ENCODE results near the gene RFC5. TPM values are rescaled to one million over a fixed set of nuclear protein-coding genes. Genes with fewer than 3 reads are reported as not detected.

Gene RFC5
- total and polyA plus RNA-seq, 10 of the 15 experiments (the other 5 are each of a cell fraction or from before 2014, with no cell fraction given), result 30.9 to 73.3 (median 53.5) TPM

- ChIA-PET RAD21 (ENCODE audit: unreplicated experiment) (no interaction called here), CTCF (no interaction called here), SMC1A (ENCODE audit: uncharacterized antibody, unreplicated experiment) (no interaction called here), POLR2A (no interaction called here)
- no peak for ATAC-seq
- Histone ChIP-seq H3K9ac (ENCODE audit: control insufficient read depth, insufficient read depth, low read length) (no peak overlapping the region), H3K9me3 (replicated peaks; ENCODE audit: control insufficient read depth, insufficient read depth, low read length) (no peaks in the 10 kb centered on the region), H3K79me2 (ENCODE audit: control insufficient read depth, insufficient read depth, low read length) (no peaks in the 10 kb centered on the region), H2AFZ (ENCODE audit: control insufficient read depth, low read depth, low read length) (no peak overlapping the region), H3K4me3 (no peak overlapping the region), H3K4me1 (ENCODE audit: control insufficient read depth, insufficient read depth, low read length) (no peaks in the 10 kb centered on the region), H3K27ac (ENCODE audit: control insufficient read depth, insufficient read depth) (no peak overlapping the region), H4K20me1 (ENCODE audit: control insufficient read depth, insufficient read depth) (no peaks in the 10 kb centered on the region), H3K27me3 (replicated peaks in 1 of 2; ENCODE audit: control insufficient read depth in 2 of 2, insufficient read depth in 2 of 2, low read length in 1 of 2) (no peaks in the 10 kb centered on the region), H3K36me3 (ENCODE audit: control insufficient read depth in 2 of 2, insufficient read depth in 2 of 2, low read length in 1 of 2) (peaks cover 23 to 34% of the 10 kb centered on the region in 2 experiments), H3K4me2 (ENCODE audit: control insufficient read depth, insufficient read depth) (no peak overlapping the region)
- intact Hi-C loops (cut with micrococcal nuclease; ENCODE audit: unreplicated experiment) (no loop called here), in situ Hi-C loops (cut with MboI) (no loop called here)
- no TSS peak for BruUV-seq (replicated peaks)
- no peak for FAIRE-seq
- no peak for DNase-seq (ENCODE audit: low read depth, low spot score)
- TF ChIP-seq EP300 (IDR thresholded peaks at IDR 0.05; ENCODE audit: borderline replicate concordance in 1 of 2, control insufficient read depth in 1 of 2, low read depth in 2 of 2, low read length in 2 of 2) (no peak), NBN (IDR thresholded peaks at IDR 0.05) (no peak), IRF4 (IDR thresholded peaks at IDR 0.05; ENCODE audit: low read depth, low read length) (no peak), TBL1XR1 (IDR thresholded peaks at IDR 0.05; ENCODE audit: low read depth, low read length) (no peak), RBBP5 (conservative IDR thresholded peaks at IDR 0.05) (no peak), USF2 (IDR thresholded peaks at IDR 0.05; ENCODE audit: borderline replicate concordance, low read depth, low read length) (no peak), BCL3 (IDR thresholded peaks at IDR 0.05; ENCODE audit: borderline replicate concordance, insufficient read depth, low read depth, low read length, poor library complexity, severe bottlenecking) (no peak), ATF2 (IDR thresholded peaks at IDR 0.05; ENCODE audit: low read length) (no peak), SPI1 (IDR thresholded peaks at IDR 0.05; ENCODE audit: borderline replicate concordance, insufficient read depth, low read depth, low read length) (no peak), WRNIP1 (IDR thresholded peaks at IDR 0.05; ENCODE audit: borderline replicate concordance, low read depth, low read length) (no peak), BHLHE40 (IDR thresholded peaks at IDR 0.05; ENCODE audit: borderline replicate concordance in 1 of 2, low read depth in 2 of 2, low read length in 1 of 2) (no peak), SMAD5 (IDR thresholded peaks at IDR 0.05; ENCODE audit: low read depth) (no peak), REST (IDR thresholded peaks at IDR 0.05; ENCODE audit: low read depth, low read length) (no peak)
- WGBS (ENCODE audit: insufficient coverage, insufficient replicate concordance, low lambda C conversion rate, missing lambda C conversion rate), result 55% methylated on average over 4 of the region's 4 CpGs
Measured at GRCh38 chr12:118025168-118025567, 8.7 kb downstream of the RFC5 start.

Measured in GM12878 (cell line).